Suppressor macrophage treated with lipopolysaccharide for 4 hours (primary cell): ENCODE data around the gene LACC1.
A peak's percentile ranks its signal among the peaks of the same experiment; 100 is the strongest.

Source experiments
- DNase-seq: peaks from one replicate; pipeline ENCODE4 v3.0.0-alpha.2; 2020

Gene LACC1

GRCh38 chr13:43879755-43880181, at the start of gene LACC1:
Gene LACC1, plus strand, starts transcription at chr13:43879904. Its CDS starts 1,082 bp downstream, at chr13:43880986.
- no peak for DNase-seq

- peak; percentile 91 for DNase-seq
Measured at GRCh38 chr13:43830497-43830881, 49.2 kb upstream of the LACC1 start.

- peak; percentile 4 for DNase-seq
Measured at GRCh38 chr13:43831088-43831487, 48.6 kb upstream of the LACC1 start.

- DNase-seq, result no peak
Measured at GRCh38 chr13:43835701-43836100, 44.0 kb upstream of the LACC1 start.

GRCh38 chr13:43838909-43839308, 40.8 kb upstream of the LACC1 start:
- DNase-seq, result no peak

GRCh38 chr13:43846496-43847158, 33.1 kb upstream of the LACC1 start:
- no peak for DNase-seq

GRCh38 chr13:43848001-43848649, 31.6 kb upstream of the LACC1 start:
- peak; percentile 25 for DNase-seq

GRCh38 chr13:43850873-43851272, 28.8 kb upstream of the LACC1 start:
- DNase-seq, result no peak

GRCh38 chr13:43852923-43853404, 26.7 kb upstream of the LACC1 start:
- DNase-seq, result no peak

GRCh38 chr13:43861863-43862262, 17.8 kb upstream of the LACC1 start:
- DNase-seq, result no peak

- no peak for DNase-seq
Measured at GRCh38 chr13:43864921-43865320, 14.8 kb upstream of the LACC1 start.

GRCh38 chr13:43865892-43866291, 13.8 kb upstream of the LACC1 start:
- DNase-seq, result no peak

GRCh38 chr13:43872181-43872580, 7.5 kb upstream of the LACC1 start:
- no peak for DNase-seq

- DNase-seq, result peak; percentile 42
Measured at GRCh38 chr13:43874504-43875092, 5.1 kb upstream of the LACC1 start.

- no peak for DNase-seq
Measured at GRCh38 chr13:43876366-43876765, 3.3 kb upstream of the LACC1 start.

GRCh38 chr13:43877326-43877725, 2.4 kb upstream of the LACC1 start:
- no peak for DNase-seq

GRCh38 chr13:43877766-43878165, 1.9 kb upstream of the LACC1 start:
- peak; percentile 62 for DNase-seq

GRCh38 chr13:43878892-43879754, 581 bp upstream of the LACC1 start, which contains the start of gene CCDC122:
Gene CCDC122, minus strand, starts transcription at chr13:43879740. Its CDS starts 10,364 bp downstream, at chr13:43869376.
- DNase-seq, result peak; percentile 96

- peak; percentile 17 for DNase-seq
Measured at GRCh38 chr13:43880214-43880855, 631 bp downstream of the LACC1 start.

GRCh38 chr13:43880926-43881325, 1.2 kb downstream of the LACC1 start:
- no peak for DNase-seq

GRCh38 chr13:43881580-43881979, 1.9 kb downstream of the LACC1 start:
- no peak for DNase-seq

- no peak for DNase-seq
Measured at GRCh38 chr13:43883631-43884030, 3.9 kb downstream of the LACC1 start.
